CD4-positive, alpha-beta memory T cell (primary cell): ENCODE results near the gene HOXD8. TPM values are rescaled to one million over a fixed set of nuclear protein-coding genes. Genes with fewer than 3 reads are reported as not detected.

Experiments used
- CTCF ChIA-PET: fragments of 350-600 bp; sonication (Branson Sonifier 250); formaldehyde crosslinking; loops from one replicate; lab custom pipeline; 2021; ENCODE audit warnings: inconsistent platforms; ENCODE audit not compliant: partially characterized antibody; lab: Charles Lee
- POLR2A ChIA-PET: fragments of 350-600 bp; sonication (Branson Sonifier 250); formaldehyde crosslinking; loops from one replicate; lab custom pipeline; 2021; ENCODE audit not compliant: partially characterized antibody; lab: Charles Lee
- DNase-seq, 5 donors: peaks; one replicate each; pipeline versions ENCODE4 v3.0.0 to v3.0.0-alpha.2; 2020 to 2022; ENCODE audit warnings: mixed read lengths in 1 of 5
- H3K27ac ChIP-seq: one replicate; pipeline ENCODE4 v1.7.0; 2013; ENCODE audit warnings: low read depth, low read length
- H3K27me3 ChIP-seq: 2 replicates; pipeline ENCODE4 v1.7.0; 2013; ENCODE audit warnings: mild to moderate bottlenecking, low read length, moderate library complexity; ENCODE audit not compliant: insufficient read depth
- H3K36me3 ChIP-seq: 2 replicates; pipeline ENCODE4 v1.7.0; 2013; ENCODE audit warnings: mild to moderate bottlenecking, low read length, moderate library complexity; ENCODE audit not compliant: insufficient read depth
- H3K4me1 ChIP-seq: 2 replicates; pipeline ENCODE4 v1.7.0; 2013; ENCODE audit warnings: mild to moderate bottlenecking, low read length, moderate library complexity; ENCODE audit not compliant: insufficient read depth
- H3K4me3 ChIP-seq, 2 donors: one replicate each; pipeline ENCODE4 v1.7.0; 2013; ENCODE audit warnings: low read length in 2 of 2, mild to moderate bottlenecking in 1 of 2
- H3K9me3 ChIP-seq, 2 donors: one replicate each; pipeline ENCODE4 v1.7.0; 2013; ENCODE audit warnings: low read length in 2 of 2, control low read depth in 1 of 2; ENCODE audit not compliant: control insufficient read depth in 1 of 2
- H3K27ac Mint-ChIP-seq, 7 donors: one replicate each; pipeline ENCODE4 v1.8.0; 2020 to 2021; ENCODE audit warnings: mixed read lengths in 7 of 7, mild to moderate bottlenecking in 6 of 7, inconsistent platforms in 3 of 7, moderate library complexity in 3 of 7
- H3K27me3 Mint-ChIP-seq, 2 donors: one replicate each; pipeline ENCODE4 v1.8.0; 2020 to 2021; ENCODE audit warnings: mixed read lengths in 2 of 2
- H3K36me3 Mint-ChIP-seq, 2 donors: one replicate each; pipeline ENCODE4 v1.8.0; 2020 to 2021; ENCODE audit warnings: mixed read lengths in 2 of 2, inconsistent platforms in 1 of 2, mild to moderate bottlenecking in 1 of 2
- H3K4me1 Mint-ChIP-seq, 4 donors: one replicate each; pipeline ENCODE4 v1.8.0; 2020 to 2021; ENCODE audit warnings: mixed read lengths in 4 of 4, mild to moderate bottlenecking in 1 of 4
- H3K4me3 Mint-ChIP-seq, 8 donors: one replicate each; pipeline ENCODE4 v1.8.0; 2020 to 2021; ENCODE audit warnings: mixed read lengths in 8 of 8, mild to moderate bottlenecking in 7 of 8, moderate library complexity in 6 of 8, inconsistent platforms in 3 of 8
- H3K9me3 Mint-ChIP-seq, 8 donors: one replicate each; pipeline ENCODE4 v1.8.0; 2020 to 2021; ENCODE audit warnings: mixed read lengths in 8 of 8, mild to moderate bottlenecking in 5 of 8, inconsistent platforms in 3 of 8, moderate library complexity in 1 of 8
- intact Hi-C: fragments of 100-400 bp; cut with micrococcal nuclease; formaldehyde crosslinking; loops from one replicate; pipeline ENCODE4 v1.15.1; 2023
- polyA plus RNA-seq, 2 donors: library from polyadenylated mRNA; unstranded; fragments of 300-500 nt; fragmentation: Illumina TruSeq; gene quantifications; one replicate each; pipeline ENCODE4 v1.2.3, GENCODE V29; 2021
- total RNA-seq, 2 experiments: library from RNA; stranded (reverse); gene quantifications; one replicate each; pipeline ENCODE4 v1.2.3, GENCODE V29; 2021

HOXD8 gene
- total and polyA plus RNA-seq, 4 experiments from 2014 or later: not detected

DNA sequence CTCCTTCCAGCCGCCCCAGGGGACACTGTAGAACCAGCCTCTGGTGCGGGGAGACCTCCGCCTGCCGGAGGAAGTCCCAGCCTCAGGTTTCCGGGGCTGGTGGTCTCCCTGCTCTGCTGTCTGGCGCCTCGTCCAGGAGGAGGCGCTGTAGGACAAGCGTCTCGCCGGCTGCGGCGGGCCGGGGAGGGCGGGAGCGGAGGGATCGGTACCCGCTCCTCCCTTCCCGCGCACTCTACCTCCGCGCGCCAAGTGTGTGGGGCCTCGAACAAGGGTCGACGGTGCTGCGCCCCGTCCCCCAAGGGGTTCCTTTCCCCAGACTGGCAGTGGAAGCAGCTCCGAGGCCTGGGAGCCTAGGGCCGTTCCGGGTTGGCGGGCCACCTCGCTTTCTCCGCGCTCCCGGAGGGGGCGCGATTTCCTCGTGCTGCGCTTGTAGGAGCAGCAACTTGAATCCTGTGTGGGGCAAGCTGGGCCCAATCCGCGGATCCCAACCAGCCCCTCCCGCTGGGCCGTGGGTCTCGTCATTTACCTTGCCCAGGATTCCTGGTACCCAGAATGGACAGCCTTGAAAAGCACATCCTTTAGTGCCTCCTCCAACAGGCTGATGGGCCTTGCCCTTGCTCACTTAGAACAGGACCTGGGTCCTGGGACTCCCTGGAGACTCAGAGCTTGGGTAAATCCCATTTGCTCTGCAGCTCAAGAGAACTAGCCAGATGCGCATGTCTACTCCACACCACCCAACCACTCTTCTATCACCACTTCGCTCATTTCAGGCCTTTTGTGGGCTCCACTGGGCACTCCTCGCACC is 11.2 kb downstream of the HOXD8 start:
- peak; percentile 47 to 61 (median 53) for DNase-seq
- CTCF ChIA-PET: interaction anchor here (0.6 to 3.0 kb wide), 9 partner anchors 9 to 887 kb away, joined by 3 to 28 read pairs (median 3); no protein-coding TSS in a partner anchor
- Mint-ChIP-seq H3K9me3 (peaks cover 0 to 34% (median 22%) of the 10 kb centered on the region in 8 donors), H3K27me3 (peaks cover 69 to 74% of the 10 kb centered on the region in 2 donors), H3K36me3 (peaks cover 1% of the 10 kb centered on the region in 2 donors), H3K4me1 (peaks cover 13 to 37% (median 24%) of the 10 kb centered on the region in 4 donors), H3K27ac (peak overlapping the region in 3 of 7 donors; percentile 64 to 84 (median 66)), H3K4me3 (peak overlapping the region in 5 of 8 donors; percentile 21 to 38 (median 35))
- Histone ChIP-seq H3K27ac (no peak overlapping the region), H3K36me3 (no peaks in the 10 kb centered on the region), H3K4me3 (no peak overlapping the region), H3K27me3 (peaks cover 80% of the 10 kb centered on the region), H3K4me1 (peaks cover 25% of the 10 kb centered on the region), H3K9me3 (no peaks in the 10 kb centered on the region)
- intact Hi-C loops: no loop called here
- POLR2A ChIA-PET: interaction anchor here (1.6 kb wide), 1 partner anchor 9 kb away, joined by 3 read pairs; no protein-coding TSS in a partner anchor

GRCh38 chr2:176142281-176142680 is 12.8 kb downstream of the HOXD8 start:
- Histone ChIP-seq H3K9me3 (no peaks in the 10 kb centered on the region), H3K36me3 (no peaks in the 10 kb centered on the region), H3K27me3 (peaks cover 73% of the 10 kb centered on the region), H3K4me1 (peaks cover 12% of the 10 kb centered on the region), H3K4me3 (no peak overlapping the region), H3K27ac (no peak overlapping the region)
- H3K9me3 Mint-ChIP-seq: peaks cover 0 to 34% (median 18%) of the 10 kb centered on the region in 8 donors
- POLR2A ChIA-PET: no interaction called here
- CTCF ChIA-PET: no interaction called here
- peaks cover 7 to 26% (median 18%) of the 10 kb centered on the region in 4 donors for H3K4me1 Mint-ChIP-seq
- intact Hi-C loops: no loop called here
- H3K27ac Mint-ChIP-seq: no peak overlapping the region
- DNase-seq: no peak
- H3K36me3 Mint-ChIP-seq: peaks cover 0 to 1% of the 10 kb centered on the region in 2 donors
- H3K27me3 Mint-ChIP-seq: peaks cover 74 to 78% of the 10 kb centered on the region in 2 donors
- H3K4me3 Mint-ChIP-seq: no peak overlapping the region

- ChIA-PET CTCF (interaction anchor here (2.3 kb wide), 1 partner anchor 18 kb away, joined by 7 read pairs; no protein-coding TSS in a partner anchor), POLR2A (no interaction called here)
- H3K4me3 Mint-ChIP-seq: no peak overlapping the region
- H3K4me1 Mint-ChIP-seq: peaks cover 5 to 13% (median 7%) of the 10 kb centered on the region in 4 donors
- no peak overlapping the region for H3K27ac Mint-ChIP-seq
- Histone ChIP-seq H3K36me3 (no peaks in the 10 kb centered on the region), H3K4me3 (no peak overlapping the region), H3K9me3 (no peaks in the 10 kb centered on the region), H3K27me3 (peaks cover 67% of the 10 kb centered on the region), H3K27ac (no peak overlapping the region), H3K4me1 (peaks cover 9% of the 10 kb centered on the region)
- peaks cover 72 to 80% of the 10 kb centered on the region in 2 donors for H3K27me3 Mint-ChIP-seq
- H3K36me3 Mint-ChIP-seq: peaks cover 0 to 1% of the 10 kb centered on the region in 2 donors
- intact Hi-C loops: no loop called here
- H3K9me3 Mint-ChIP-seq: peaks cover 0 to 8% (median 4%) of the 10 kb centered on the region in 8 donors
- DNase-seq: no peak
Observed at GRCh38 chr2:176145085-176145969, 15.8 kb downstream of the HOXD8 start.

DNA sequence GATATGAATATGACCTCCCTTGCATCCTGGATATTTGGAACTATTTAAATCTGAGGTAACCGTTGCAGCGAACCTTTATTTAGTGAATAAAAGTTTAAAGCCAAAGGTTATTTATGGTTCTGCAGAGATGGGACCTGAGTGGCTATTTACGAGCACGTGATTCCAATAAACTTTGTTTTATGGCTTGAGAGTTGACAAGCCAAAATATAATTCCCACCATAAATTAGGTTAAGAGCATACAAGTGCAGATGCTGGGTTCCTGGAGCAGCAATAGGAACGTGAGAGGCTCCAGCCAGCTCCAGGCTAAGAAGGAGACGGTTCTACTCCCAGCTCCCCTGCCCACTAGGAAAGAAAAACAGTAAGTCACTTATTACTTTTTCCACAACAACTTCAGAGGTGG is 16.6 kb downstream of the HOXD8 start:
- Mint-ChIP-seq H3K27me3 (peaks cover 76 to 83% of the 10 kb centered on the region in 2 donors), H3K36me3 (peaks cover 0 to 1% of the 10 kb centered on the region in 2 donors), H3K9me3 (peaks cover 0 to 8% (median 3%) of the 10 kb centered on the region in 8 donors), H3K4me1 (peaks cover 2 to 12% (median 4%) of the 10 kb centered on the region in 4 donors), H3K4me3 (no peak overlapping the region), H3K27ac (no peak overlapping the region)
- Histone ChIP-seq H3K27me3 (peaks cover 67% of the 10 kb centered on the region), H3K27ac (no peak overlapping the region), H3K4me3 (no peak overlapping the region), H3K9me3 (no peaks in the 10 kb centered on the region), H3K36me3 (no peaks in the 10 kb centered on the region), H3K4me1 (peaks cover 1% of the 10 kb centered on the region)
- DNase-seq: no peak
- ChIA-PET POLR2A (no interaction called here), CTCF (interaction anchor here (0.8 kb wide), 1 partner anchor 48 kb away, joined by 3 read pairs; no protein-coding TSS in a partner anchor)
- intact Hi-C loops: no loop called here

DNA sequence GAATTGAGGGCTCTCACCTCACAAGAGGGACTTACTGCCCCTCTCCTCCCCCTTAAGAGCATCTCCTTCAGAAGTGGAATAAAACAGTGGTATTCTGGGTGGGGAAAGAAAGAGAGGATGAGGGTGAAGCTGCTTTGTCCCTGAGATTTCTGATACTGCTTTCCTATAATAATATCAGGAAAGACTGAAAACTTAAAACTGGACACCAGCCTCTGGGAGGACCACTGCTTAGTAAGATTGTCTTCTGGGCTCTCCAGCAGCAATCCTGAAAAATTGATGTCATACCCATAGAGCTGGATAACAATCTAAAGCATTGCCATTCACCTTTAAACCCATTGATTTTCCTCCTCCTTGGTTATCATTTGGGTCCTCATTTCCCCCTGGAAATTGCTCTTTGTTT is 17.1 kb downstream of the HOXD8 start:
- peak overlapping the region in 1 of 7 donors; percentile 1 for H3K27ac Mint-ChIP-seq
- Histone ChIP-seq H3K27ac (no peak overlapping the region), H3K36me3 (no peaks in the 10 kb centered on the region), H3K27me3 (peaks cover 67% of the 10 kb centered on the region), H3K4me3 (no peak overlapping the region), H3K9me3 (no peaks in the 10 kb centered on the region), H3K4me1 (no peaks in the 10 kb centered on the region)
- peaks cover 0 to 6% (median under 1%) of the 10 kb centered on the region in 8 donors for H3K9me3 Mint-ChIP-seq
- POLR2A ChIA-PET: no interaction called here
- CTCF ChIA-PET: interaction anchor here (0.8 kb wide), 1 partner anchor 49 kb away, joined by 3 read pairs; no protein-coding TSS in a partner anchor
- no peaks in the 10 kb centered on the region for H3K36me3 Mint-ChIP-seq
- peak overlapping the region in 1 of 8 donors; percentile 24 for H3K4me3 Mint-ChIP-seq
- DNase-seq: no peak
- H3K4me1 Mint-ChIP-seq: peaks cover 0 to 6% (median under 1%) of the 10 kb centered on the region in 4 donors
- peaks cover 75 to 82% of the 10 kb centered on the region in 2 donors for H3K27me3 Mint-ChIP-seq
- intact Hi-C loops: no loop called here

DNA sequence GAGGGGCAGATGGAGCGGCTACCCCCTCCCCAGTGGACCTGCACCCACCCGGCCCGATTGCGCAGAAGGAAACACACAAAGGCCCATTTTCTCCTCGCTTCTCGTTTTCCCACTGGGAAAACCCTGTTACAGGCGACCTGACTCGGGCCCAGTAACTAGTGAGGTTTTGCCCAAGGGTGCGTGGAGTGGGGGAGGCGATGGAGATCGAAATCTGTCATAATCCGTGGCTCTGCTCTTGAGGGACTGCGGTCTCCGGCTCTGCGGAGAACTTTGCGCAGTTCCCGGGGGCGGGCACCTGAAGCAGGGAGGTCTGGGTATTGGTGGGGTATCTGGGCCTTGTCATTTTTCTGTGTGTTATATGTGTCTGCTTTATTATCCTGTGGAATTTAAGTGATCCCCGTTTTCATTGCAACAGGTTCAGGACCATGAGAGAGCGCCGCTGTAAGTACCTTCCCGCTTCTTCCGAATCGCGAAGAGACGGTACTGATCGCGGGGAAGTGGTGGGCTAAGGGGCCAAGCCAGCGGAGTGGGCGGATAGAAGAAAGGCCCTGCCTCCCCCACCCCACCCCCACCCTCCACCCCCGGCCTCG is 17.8 kb downstream of the HOXD8 start:
- intact Hi-C loops: no loop called here
- Mint-ChIP-seq H3K4me3 (no peak overlapping the region), H3K4me1 (peaks cover 0 to 6% (median under 1%) of the 10 kb centered on the region in 4 donors), H3K27ac (peak overlapping the region in 2 of 7 donors; percentile 1 to 19), H3K27me3 (peaks cover 69 to 76% of the 10 kb centered on the region in 2 donors), H3K36me3 (no peaks in the 10 kb centered on the region), H3K9me3 (peaks cover 0 to 6% (median under 1%) of the 10 kb centered on the region in 8 donors)
- POLR2A ChIA-PET: no interaction called here
- H3K4me1 ChIP-seq: no peaks in the 10 kb centered on the region
- no peaks in the 10 kb centered on the region for H3K36me3 ChIP-seq
- CTCF ChIA-PET: interaction anchor here (0.8 kb wide), 1 partner anchor 49 kb away, joined by 3 read pairs; no protein-coding TSS in a partner anchor
- no peak for DNase-seq
- H3K4me3 ChIP-seq: no peak overlapping the region
- no peaks in the 10 kb centered on the region for H3K9me3 ChIP-seq
- H3K27me3 ChIP-seq: peaks cover 61% of the 10 kb centered on the region
- H3K27ac ChIP-seq: no peak overlapping the region
